Measurements from ENCODE around the gene DGKI.
"Not testable (repeated sequence)": the region's sequence is repeated elsewhere in the genome, so short reads cannot be mapped to it uniquely, and the experiment has no call there.

The DGKI gene

DNA sequence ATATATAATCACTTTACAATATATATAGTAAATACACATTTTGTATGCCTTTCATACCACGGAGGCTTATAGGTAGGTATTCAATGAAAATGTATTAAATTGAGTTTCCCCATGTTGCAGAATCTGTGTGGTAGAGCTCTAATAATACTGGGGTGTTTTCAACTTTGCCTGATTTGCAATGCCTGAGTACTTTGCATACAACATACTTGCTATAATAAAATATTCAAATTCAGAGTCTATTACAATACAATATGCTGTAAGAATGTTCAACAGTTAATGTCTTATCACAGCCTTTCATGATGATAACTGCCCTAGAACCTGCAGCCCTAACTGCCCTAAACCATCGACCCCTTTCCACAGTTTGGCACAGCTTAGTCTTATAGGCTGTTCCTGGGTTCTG, 114.6 kb downstream of the DGKI start:
- no peak for FAIRE-seq

DNA sequence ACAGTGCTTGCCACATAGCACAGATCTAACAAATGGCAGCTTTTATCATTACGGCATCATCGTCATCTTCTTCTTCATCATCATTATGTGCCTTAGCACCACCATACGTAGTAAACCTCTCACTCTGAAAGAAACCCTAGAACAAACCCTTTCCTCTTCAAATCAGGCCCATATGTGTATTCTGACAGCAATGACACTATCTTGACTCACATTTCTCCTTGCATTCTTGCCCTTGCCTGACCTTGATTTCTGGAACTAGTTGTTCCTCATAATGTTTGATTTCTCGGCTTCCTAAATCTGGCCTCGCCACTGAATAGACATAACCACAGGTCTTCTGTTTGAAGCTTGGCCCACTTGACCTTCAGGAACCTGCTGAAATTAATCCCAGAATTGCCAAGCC, 115.3 kb downstream of the DGKI start:
- FAIRE-seq, result no peak

DNA sequence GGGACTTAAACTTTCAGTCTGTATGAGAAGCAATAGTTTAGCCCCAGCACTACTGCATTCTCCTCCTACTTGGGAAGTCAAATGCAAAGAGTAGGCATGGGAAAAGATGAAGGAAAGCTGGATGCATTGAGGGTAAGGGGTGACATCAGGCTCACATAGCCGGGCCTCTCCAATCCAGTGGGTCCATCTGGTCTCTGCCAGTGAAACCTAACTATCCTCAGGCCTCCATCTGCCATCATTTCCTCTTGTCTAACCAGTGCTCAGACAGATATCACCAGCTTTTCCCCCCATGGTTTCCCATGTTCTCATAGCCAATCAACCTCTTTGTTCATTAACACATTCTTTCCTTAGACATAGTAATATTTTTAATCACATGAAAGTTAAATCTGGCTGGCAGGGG, 118.3 kb downstream of the DGKI start:
- FAIRE-seq, result no peak

DNA sequence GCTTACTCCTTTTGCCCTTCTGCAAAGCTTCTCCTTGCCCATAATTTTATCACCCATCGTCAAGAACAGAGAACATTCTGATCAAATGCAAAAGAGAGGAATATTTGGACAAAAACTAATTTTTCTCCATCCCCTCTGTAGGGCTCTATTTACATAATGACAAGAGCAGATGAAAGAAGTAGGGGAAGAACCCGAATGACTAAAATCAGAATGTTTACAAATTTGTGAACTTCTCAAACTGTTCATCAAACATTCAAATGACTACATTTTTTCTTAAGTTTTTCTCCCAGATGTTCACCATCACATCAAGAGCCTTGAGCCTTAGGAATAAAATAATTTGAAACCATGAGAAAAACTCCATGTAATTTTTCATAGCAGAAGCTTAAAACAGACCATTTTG, 119.4 kb downstream of the DGKI start:
- FAIRE-seq, result no peak

DNA sequence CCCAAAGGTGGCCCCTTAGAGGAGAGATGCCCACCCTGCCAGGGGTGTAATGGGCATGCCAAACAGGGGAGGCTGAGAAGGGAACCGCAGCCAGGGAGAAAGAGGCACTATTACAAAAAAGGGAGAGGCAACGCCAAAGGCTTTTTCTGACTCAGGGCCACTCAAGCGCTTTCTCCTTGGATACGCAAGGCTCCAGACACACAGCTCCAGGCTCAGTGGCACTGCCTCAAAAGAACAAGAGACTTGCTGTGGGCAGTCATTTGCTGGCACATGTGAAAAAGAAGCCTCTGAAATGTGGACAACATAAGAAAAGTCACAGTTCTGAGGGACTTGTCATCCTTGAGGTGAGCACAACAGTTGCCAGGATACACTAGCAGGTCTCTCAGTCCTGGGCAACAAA, 128.4 kb downstream of the DGKI start:
- no peak for FAIRE-seq

DNA sequence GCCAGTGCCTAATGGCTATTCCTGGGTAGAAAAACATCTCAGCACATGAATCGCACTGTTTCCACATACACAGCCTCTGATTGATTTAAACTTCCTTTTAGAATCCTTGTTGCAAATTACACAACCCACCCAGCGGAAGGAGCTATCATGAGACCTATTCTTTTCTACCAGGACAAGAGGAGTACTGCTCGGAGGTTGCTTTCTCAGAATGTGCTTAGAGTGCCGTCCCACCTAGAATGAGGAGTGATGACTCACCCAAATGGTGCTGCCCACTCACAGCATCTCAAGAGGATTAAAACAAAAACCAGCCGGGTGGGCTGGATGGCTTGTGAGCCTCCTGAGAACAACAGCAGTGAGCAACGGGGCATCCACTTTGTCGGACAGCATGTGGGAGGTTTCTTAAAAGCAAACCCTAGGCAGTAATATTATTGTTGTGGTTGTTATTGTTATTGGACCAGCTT, 128.9 kb downstream of the DGKI start:
- no peak for FAIRE-seq

DNA sequence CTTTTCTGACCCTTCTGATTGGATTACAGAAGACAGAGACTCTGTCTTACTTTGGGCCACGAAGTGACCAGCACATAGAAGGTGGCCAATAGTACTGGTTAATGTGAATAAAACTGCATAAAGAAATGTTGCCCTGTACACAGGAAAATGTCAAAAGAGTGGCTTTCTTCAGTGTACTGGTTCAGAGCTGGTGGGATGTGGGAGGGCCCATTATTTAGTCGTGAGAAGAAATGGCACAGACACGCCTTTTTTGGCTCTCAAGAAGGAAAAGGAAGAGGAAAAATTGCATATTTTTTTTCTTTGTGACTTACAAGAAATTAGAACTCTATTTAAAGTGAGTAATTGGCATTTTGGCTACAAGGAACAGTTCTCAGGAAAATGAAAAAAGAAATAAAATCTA, 129.7 kb downstream of the DGKI start:
- no peak for FAIRE-seq

DNA sequence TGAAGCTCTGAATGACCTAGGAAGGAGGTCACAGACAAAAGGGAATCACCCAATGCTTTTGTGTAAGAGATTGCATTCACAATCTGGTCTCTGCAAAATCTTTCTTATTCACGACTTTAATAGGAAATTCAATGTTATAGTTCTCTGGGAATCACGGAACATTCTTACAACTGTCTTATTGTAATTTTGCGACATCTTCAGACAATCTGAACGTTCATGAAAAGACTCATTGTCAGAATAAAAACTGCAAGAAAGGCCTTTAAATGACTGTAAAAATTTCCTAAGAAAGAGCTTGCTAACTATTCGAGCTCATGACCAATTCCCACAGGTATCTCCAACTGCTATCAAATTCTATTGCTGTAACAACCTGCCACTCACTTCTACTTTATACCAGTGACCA, 130.7 kb downstream of the DGKI start:
- FAIRE-seq, result no peak

DNA sequence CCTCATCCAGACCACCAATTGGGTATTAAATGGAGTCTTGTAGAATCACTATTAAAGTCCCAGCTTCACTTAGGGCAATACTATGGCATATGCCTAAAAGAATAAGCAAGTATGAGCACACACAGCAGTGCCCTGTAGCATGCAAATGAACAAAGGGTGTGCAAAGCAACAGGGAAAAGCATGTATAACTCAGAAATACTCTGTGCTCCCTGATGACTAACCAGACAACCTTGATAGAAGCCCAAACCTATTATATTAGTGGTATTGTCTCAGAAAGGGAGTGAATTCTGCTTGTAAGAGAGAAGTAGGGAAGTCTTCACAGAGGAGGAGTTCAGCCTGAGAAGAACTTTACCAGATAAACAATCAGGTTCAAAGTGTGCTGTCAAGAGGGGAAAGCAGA, 131.2 kb downstream of the DGKI start:
- no peak for FAIRE-seq

DNA sequence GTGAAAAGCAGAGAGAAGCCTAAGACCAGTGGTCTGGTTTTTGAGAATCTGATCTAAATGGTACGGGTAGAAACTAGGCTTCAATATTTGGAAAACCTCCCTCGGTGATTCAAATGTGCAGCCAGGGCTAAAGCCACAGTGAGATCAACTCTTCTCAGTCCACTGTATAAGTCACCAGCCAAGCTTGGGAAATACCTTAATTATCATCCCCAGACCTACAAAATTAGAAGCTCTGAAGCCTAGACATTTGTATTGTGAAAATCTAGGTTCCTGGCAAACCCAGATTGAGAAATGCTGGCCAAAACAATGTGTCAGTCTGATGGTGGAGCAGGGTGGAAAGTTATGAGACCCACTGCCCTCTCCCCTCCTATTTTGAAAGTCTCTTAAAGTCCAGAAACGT, 131.7 kb downstream of the DGKI start:
- no peak for FAIRE-seq

DNA sequence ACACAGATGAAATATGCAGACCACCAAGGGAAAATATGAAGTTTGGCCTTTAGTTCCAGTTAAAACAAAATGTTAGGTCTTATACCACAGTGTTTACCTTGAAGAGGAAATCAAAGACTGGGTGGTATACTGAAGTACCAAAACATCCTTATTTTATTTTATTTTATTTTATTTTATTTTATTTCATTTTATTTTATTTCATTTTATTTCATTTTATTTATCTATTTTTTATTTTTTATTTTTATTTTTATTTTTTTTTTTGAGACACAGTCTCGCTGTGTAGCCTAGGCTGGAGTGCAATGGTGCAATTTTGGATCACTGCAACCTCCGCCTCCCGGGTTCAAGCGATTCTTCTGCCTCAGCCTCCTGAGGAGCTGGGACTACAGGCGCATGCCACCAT, 140.4 kb downstream of the DGKI start:
- FAIRE-seq, result not testable (repeated sequence)

DNA sequence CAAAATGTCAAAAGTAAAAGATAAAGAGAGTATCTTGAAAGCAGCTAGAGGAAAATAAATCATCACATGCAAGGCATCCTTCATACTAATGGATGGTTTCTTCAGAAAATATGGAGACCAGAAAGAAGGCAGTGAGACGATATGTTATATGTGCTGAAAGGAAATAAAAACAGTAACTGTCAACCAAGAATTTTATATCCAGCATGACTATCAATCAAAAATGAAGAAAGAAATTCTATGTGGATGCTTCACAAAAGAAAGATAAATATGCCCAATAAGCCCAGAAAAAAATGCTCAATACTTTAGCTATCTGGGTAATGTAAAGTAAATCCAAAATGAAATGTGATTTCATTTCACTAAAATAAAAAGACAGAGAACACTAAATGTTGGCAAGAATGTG, 142.1 kb downstream of the DGKI start:
- no peak for FAIRE-seq

DNA sequence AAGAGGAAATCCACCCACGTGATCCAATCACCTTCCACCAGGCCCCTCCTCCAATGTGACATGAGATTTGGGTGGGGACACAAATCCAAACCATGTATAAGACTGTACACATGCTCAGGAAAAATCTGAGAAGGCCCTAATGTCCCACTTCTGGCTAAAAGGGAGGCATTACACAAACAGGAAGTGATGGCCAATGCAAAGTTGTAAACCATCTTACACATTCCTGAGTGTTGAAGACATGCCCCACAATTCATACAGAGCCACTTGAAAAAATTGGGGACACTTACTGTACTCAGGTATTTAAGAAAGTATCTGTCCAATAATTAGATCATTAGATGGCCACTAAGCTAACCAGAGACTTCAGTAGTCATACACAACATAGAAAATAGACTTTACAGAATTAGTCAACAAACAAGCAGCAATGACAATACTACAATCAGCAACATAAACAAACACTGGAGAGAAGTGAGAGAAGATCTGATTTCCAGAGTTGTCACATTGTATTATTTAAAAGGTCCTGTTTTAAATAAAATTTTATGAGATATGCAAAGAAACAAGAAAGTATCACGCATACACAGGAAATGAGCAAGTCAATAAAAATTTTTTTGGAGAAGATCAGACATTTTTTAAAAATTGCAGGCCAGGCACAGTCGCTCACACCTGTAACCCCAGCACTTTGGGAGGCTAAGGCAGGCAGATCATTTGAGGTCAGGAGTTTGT, 143.3 kb downstream of the DGKI start:
- FAIRE-seq, result no peak

DNA sequence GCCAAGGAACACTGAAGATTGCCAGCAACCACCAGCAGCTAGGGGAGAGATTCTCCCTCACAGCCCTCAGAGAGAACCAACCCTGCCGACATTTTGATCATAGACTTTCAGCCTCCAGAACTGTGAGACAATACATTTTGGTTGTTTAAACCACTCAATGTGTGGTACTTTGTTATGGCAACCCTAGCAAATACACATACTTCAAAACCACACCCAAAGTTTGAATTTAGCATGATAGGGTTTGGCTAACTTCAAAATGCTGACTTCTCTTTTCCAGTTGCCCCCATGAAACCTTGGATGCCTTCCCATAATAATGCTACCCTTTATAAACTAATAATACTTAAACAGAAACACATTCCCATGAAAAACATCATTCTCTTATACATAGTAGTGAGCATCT, 149.8 kb downstream of the DGKI start:
- FAIRE-seq, result no peak

DNA sequence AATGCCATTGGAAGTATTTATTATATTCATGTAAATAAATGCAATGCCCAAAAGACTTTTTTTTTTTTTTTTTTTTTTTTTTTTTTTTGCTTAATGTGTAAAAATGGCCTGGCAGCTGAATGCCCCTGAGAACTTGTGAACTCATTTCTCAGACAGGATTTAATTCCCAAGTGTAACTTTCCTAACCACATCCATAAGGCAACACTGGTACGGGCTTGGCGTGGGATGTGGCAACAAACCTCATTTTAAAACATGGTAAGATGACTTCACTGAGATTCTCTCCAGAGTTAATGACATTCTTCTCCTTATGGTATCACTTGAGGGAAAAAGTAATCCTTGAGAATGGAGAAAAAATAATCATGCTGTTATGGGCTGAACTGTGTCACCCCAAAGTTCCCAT, 150.4 kb downstream of the DGKI start:
- FAIRE-seq, result no peak

DNA sequence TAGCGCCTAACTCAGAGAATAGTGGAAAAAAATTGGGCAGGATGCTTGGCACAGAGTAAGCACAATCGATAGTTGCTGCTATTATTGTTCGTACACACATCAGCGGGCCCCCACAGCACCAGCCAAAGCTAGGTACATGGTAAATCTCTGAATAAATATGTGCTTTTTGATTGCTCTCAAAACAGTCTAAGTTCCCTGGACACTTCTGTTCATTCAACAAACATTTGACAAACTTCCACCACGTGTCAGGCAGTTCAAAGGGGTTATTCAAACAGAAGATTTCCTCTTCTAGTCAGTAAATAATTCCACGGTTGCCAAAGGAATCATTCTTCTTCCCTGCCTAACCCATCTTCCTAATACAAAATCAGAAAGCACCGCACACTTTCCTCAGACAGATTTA, 150.8 kb downstream of the DGKI start:
- FAIRE-seq, result no peak

DNA sequence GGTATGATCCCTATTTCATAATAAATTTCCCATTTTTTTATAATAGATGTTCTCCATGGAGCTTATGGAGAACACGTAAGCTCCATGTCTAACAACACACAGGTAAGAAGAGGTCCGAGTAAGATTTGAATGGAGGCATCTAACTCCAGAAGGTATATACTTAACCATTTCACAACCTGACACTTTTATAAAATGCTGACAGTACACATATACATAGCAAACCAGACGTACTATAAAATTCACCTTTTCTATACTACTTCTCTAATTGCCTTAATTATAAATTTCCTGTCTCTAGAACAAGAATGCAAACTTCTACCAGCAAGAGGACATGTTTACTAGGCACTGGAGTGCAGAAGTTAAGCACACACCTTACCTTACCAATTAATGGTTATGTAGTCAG, 151.3 kb downstream of the DGKI start:
- FAIRE-seq, result no peak

DNA sequence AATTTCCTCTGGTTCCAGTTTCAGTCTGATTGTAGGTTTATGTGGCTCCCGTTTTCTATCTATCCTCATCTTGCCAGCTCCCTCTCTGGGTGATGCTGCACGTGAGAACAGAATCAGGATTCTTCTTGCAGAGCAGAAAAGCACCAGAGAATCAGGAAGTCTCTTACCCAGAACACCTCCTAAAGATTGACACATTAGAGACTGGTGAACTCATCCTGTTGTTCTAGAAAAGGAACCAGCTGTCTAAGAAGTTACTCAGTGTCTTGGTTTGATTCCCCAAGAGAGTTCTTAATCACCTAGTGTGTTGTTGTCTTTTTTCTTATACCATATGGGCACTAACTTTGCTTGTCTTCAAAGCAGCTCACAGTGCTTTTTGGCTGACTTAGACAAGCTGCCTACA, 152.4 kb downstream of the DGKI start:
- no peak for FAIRE-seq

DNA sequence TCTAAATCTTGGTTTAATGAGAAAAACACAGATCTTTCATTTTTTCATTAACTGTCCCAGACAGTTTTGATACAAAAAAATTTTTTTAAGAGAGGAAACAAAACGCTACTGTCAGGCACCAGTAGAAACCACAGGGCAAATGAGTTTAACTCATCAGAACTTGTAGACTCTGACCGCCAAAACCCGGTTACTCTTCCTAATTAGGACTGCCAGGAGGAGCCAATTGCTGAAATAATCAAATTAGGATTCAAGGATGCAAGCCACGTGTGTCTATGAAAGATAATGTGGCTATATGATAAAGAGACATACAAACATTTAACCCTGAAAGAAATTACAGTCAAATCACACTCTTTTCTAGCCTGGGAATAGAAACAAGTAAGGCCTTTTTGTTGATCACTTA, 154.4 kb downstream of the DGKI start:
- no peak for FAIRE-seq

DNA sequence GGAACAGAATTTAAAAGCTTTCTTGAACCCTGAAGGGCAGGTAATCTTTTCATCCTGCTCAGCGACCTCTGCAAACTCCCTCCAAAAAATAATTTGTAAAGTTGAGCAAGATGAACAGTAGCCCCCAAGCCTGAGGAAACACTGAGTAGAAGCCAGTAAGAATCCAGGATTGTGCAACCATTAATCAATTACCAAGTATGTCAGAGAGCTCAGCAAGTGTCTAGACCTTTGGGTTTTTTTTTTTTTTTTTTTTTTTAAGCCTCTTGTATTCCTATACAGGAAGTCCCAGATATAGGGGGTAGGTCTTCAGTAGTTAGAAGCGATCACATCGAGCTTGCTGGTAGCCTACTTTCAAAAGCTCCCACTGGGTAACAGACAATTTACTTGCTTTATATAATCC, 155.2 kb downstream of the DGKI start:
- FAIRE-seq, result no peak

DNA sequence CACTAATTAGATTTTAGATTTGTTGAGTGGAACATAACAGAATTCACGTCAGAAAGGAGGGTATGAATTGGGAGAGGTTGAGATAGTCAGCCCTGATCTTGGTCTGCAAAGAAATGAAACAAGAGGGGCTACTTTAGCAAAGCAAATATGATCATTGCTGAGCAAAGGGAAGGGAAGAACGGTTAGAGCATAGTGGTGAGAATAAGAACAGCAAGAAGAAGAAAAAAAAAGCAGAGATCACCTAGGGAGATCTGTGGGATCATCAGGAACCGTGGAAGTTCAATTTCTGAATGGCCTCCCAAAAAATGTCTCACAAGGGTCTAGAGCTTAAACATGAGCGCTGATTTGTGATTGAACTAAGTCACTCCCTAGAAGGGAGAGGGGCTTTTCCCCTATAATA, 156.1 kb downstream of the DGKI start:
- FAIRE-seq, result no peak

DNA sequence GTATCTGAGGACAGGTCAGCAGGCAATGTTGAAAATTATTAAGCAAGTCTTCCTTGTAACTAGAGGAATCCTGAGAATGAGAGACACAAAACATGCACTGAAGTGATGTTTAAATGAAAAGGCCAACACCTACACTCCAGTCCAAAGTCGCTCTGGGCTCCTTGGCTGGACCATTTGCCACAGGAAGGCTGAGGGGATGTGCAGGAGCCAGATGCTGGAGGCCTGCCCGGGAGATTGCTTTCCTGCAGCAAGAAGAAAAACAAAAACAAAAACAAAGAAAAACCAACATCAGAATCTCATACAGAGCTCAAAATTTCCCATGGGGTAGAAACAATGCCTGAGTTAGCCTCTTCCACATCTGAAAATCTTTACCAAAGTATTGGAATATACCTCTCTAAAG, 157.0 kb downstream of the DGKI start:
- no peak for FAIRE-seq

DNA sequence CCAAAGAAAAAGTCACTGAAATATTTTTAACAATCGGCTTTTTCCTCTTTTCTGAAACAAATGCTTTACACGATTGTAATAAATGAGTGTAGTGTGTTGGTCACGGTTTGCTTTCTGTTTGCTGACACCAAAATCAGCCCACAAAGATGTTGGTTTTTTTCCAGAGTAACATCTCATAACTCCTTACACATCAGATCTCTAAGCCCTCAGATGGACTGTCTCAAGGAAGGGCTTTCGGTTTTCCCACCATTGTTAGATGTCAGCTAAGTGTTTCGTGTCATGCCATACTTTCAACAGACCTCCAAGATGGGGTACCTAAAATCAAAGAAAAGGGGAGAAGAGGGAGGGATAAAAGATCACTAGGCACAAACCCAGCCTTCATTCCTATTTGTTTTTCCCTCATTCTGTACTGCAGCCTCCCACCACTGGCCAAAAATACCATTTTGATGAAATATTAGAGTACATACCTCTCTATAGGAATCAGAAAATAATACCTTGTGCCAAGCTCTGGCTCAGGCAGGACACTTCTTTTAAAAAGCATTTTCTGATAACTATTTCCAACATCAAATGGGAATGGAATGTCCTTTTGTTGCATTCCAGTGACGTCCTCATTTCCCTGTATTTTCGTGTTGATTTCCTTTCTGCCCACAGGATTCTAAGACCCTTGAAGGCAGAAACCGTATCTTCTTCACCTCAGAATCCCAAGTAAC, 159.1 kb downstream of the DGKI start:
- no peak for FAIRE-seq

DNA sequence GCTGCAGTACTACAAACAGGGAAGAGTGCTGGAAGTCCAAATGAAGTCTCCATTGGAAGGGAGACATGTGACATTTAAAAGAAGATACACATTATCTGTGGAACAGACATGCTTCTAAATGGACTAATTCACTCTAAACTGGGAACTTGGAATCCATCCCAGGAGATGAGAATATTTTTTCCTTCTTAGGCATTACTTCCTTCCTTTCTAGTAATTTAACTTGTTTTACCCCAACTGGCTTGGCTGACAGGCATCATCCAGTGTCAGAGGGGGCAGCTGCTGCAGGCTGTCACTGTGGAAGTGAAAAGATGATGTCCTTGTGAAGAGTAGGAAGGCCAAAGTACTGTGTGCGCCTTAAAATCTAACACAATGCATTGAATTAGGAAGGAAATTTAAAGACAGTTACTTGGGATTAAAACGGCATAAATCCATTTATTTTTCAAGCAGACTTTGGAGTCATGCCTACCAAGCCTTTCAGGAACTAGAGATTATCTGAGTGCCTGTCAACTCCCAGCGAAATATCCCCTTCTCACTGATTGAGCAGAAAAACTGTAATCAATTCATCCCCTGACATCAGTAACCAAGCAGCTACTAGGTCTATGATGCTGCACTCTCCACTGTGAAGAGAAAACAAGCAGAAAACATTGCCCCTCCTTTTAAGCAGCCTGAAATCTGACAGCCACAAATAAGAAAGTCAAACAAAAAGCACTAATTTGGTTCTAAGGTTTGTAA, 161.2 kb downstream of the DGKI start:
- no peak for FAIRE-seq

Measured in colon (tissue), 2 donors.